Raji (cell line): Measurements from ENCODE around the gene FAM120B.

Experiments used
- POLR2A ChIP-seq: IDR thresholded peaks from 2 replicates; pipeline ENCODE4 v1.6.1; 2011; ENCODE audit warnings: low read depth, low read length, control low read depth; ENCODE audit not compliant: insufficient read depth

FAM120B gene

DNA sequence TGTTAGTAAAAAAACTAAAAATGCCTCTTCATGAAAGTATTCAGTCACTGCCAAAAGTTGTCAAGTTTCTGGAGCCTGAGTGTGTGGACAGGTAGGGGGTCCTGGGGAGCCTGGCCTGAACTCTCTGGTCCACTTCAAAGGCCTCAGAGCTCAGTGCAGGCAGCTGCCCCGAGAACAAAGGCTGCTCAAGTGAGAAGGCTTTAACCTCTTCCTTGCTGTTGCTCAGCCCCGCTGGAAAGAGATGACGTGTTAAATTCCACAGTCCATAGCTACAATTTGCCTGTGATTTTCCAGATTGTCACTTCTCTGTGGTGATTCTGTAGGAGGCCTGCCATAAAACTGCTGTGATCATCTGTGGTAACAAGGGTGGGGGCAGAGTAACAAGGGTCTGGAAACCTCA lies 96.9 kb downstream of the FAM120B start:
- TF ChIP-seq POLR2A = no peak

DNA sequence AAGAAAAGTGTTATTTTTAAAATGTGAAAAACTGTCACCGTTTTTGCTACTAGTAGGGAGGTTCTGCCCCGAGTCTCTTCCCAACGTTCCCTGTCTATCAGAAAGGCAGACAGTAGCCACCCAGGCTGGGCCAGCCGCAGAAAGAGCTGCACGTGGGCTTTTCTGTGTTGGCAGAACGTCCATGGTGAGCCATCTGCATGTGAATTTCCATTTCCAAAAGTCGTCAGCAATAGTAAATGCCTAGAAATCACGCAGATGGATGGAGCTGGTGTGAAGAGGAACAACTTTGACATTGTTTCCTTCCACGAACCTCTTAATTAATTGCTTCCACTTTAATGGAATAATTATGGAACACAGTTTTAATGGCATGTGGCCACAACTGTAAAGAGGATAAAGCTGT lies 97.5 kb downstream of the FAM120B start:
- TF ChIP-seq POLR2A = no peak

GRCh38 chr6:170404697-170405096 lies 98.1 kb downstream of the FAM120B start:
- TF ChIP-seq POLR2A = no peak

DNA sequence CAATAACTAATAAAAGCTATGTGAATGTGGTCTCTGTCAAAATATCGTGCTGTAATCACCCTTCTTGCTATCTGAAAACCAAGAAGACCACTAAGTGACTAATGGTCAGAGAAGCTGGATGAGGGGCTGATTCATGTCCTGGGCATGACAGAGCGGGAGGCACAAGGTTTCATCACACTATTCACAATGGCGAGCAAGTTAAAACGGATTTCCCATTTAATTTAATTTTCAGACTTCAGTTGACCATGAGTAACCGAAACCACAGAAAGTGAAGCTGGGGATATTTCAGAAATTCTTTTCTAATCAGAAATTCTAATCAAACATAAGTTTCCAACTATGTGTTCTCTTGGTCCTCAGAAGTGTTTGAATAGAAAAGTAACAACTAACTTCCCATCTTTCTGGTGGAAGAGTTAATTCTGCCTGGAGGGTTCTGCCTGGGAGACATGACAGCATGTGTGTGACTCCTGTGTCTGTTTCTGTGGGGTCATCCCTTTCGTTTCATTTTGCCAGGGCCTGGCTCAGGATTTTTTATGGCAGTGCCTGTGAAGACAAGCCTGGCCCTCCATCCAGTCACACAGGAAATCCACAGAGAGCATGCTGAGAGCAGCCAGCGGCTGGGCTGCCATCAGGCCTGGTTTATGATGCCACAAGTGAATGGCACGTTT lies 98.9 kb downstream of the FAM120B start:
- TF ChIP-seq POLR2A = no peak

GRCh38 chr6:170407200-170407599 lies 100.6 kb downstream of the FAM120B start:
- no peak for TF ChIP-seq POLR2A

DNA sequence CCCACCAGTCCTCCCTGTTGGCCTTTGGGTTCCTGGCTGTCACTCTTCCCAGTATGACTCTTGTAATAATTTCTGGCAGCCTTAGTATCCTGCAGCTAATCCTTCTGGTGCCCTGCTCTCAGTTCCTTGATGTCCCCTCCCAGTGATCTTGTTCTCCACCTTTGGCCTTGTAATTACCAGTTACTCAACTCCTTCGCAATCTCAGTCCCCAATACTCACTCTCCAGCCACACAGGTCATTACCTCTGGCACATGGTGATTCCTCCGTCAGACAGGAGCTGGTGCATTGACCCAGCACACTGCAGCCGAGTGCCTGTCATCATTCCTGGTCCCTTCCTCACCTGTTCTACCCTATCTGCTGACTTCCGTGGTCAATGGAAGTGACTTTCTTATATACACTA lies 101.4 kb downstream of the FAM120B start:
- no peak for TF ChIP-seq POLR2A

- no peak for TF ChIP-seq POLR2A
Observed at GRCh38 chr6:170410241-170410640, 103.7 kb downstream of the FAM120B start.

- no peak for TF ChIP-seq POLR2A
Observed at GRCh38 chr6:170415318-170415717, 108.8 kb downstream of the FAM120B start.

DNA sequence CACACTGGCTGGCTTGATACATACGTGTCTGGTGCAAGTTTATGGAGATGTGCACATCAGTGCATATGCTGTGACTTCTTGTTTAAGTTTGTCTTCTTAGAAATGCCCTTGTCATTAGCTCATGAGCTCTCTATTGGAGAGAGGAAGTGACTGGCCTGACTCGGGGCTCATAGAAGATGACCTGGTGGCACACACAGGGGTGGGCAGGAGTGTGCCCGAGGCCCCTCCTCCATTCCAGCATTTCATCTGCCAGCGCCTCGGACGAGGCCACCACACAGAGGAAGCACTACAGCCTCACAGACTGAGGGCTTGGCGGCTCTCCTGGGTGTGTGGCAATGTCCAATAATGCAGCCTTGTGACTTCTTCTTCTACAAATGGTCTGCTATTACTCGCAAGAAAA lies 109.7 kb downstream of the FAM120B start:
- TF ChIP-seq POLR2A = no peak

DNA sequence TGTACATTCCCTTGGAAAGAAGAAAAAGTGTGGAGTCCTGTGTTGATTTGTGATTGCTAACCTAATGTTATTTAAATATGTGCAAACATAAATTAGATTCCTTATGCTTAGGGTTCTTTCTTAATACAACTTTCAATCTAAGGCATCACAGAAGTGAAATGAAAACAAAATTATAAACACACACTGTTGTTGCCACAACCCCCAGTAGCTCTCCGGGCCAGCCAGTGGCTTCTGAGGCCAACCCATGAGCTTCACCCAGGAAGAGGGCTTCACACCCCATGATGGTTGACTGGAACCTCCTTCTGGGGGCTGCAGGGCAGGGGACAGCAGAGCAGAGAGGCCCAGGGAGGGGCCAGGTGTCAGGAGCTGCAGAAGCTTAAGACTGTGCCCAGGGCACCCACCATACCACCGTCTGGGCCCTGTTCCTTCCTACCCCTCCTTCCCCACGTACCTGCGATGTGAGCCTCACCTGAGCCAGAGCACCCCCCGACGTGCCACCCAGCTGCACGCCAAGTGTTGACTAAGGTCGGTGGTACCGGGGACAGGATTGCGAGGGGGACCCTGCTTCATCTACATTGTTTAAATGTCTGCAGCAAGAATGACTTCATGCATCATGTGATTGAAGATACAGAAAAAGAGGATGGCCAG lies 110.5 kb downstream of the FAM120B start:
- no peak for TF ChIP-seq POLR2A

- TF ChIP-seq POLR2A = no peak
Observed at GRCh38 chr6:170417881-170418280, 111.3 kb downstream of the FAM120B start.

DNA sequence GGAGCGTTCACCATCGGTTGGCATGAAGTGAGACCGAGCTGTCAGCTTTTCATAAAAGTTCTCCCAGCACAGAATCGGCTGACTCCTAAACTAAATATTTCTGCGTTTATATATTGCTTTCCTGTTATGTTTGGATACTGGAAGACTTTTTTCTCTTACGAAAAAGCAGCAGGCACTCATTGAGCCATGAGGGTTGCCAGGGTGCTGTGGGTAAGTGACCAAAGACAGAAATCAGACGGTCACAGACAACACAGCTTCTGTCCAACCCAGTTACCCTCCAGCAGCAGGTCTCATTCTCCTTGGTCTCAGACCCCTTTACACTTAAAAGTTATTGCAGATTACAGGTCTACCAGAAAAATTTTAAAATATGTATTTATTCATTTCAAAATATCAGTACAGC lies 113.7 kb downstream of the FAM120B start:
- TF ChIP-seq POLR2A = no peak

DNA sequence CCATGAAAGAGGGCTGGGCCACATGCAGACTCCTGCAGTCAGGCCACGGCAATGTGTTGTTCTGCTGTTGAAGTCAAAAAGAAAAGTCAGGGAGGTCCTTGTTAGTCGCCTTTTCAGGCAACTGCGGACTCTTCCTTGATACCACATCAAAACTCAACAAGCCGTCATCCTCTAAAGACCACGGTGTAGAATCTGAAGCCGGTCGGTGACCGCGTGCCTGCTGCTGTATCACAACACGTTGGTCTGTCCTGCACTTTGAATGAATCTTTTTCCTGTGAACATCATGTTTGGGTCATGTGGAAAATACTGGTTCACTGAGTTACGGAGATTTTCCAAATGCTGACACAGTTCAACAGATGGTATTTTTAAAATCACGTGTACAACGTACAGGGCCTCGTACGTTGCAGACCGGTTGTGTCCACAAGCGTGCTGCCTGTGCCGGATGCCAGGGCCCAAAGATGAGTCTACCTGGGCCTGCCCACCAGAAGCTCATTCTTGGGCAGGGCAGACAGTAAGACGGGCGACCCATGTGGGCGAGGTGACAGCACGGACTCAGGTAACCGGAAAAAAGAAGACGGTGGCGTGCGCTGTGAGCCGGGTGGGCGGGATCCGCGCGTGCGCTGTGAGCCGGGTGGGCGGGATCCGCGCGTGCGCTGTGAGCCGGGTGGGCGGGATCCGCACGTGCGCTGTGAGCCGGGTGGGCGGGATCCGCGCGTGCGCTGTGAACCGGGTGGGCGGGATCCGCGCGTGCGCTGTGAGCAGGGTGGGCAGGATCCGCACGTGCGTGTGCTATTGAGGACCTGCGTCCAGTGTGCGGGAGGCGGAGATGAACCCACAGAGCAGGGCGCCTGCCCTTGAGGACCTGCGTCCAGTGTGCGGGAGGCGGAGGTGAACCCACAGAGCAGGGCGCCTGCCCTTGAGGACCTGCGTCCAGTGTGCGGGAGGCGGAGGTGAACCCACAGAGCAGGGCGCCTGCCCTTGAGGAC lies 114.5 kb downstream of the FAM120B start:
- no peak for TF ChIP-seq POLR2A

DNA sequence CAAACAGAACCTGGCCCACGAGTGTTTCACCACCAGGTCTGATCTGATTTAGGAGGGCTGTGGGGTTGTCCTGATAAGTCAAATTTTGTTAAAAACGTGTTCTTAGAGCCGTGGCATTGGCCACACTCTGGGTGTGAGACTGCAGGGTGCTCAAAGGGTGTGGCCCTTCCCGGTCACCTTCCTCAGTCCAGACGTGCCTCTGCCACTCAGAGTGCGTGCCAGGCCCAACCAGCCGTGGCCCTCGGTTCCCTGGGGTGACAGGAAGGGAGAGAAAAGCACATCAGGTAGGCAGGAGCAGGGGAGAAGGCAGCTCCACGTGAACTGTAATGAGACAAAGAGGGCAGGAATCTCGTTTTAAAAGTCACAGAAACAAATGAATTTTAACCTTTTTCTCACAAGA lies 115.4 kb downstream of the FAM120B start:
- no peak for TF ChIP-seq POLR2A

GRCh38 chr6:170423030-170423429 lies 116.5 kb downstream of the FAM120B start:
- no peak for TF ChIP-seq POLR2A
